ENCODE data around the gene GRID1.

DNA sequence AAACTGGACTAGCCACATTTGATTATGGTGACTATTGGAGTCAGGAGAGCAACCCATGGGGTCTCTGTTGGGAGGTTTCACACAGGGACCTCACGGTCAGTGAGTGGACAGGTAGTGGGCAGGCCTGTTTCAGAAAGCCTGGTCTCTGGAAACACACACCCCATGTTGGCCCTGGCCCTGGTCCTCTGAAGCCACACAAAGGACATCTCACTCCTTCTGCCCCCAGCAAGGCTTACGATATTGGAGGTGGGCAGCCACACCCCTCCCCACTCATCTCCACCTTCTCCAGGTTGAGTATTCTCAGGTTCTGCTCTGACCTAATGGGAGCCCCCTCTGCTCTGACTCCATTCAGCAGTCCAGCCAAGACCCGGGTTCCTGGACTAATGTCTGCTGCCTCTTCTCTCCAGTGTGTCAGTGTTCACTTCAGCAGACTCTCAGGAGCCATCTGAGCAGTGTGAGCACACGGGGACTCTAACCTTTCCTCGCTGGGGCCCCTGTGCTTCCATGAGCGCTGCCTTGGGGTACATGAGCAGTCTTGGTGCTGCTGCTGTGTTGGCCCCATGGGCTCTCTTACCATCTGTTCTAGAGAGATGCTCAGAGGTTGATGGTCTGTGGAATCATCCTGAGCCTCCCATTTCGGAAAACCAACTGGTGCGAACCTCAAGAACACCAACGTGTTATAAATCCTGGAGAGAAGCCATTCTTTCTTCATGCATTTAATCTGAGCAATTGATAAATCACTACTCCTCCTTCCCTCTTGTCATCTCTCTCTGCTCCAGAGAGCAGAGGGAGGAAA lies 748.6 kb downstream of the GRID1 start:
- TF ChIP-seq POLR2AphosphoS5 (IDR thresholded peaks at IDR 0.05; ENCODE audit: borderline replicate concordance, low read depth, low read length), result no peak
- TF ChIP-seq EZH2 (IDR thresholded peaks at IDR 0.05), result no peak
- TF ChIP-seq FOXP2 (optimal IDR thresholded peaks at IDR 0.05; ENCODE audit: control extremely low read depth, extremely low read length, insufficient read depth), result no peak
